GM19395 (cell line): ENCODE data around the gene UBE2J2.

Experiments used
- ATAC-seq: cut with Tn5 transposase; IDR thresholded peaks from one replicate; pipeline ENCODE4 v1.9.1; 2021; ENCODE audit warnings: mild to moderate bottlenecking, moderate library complexity; ENCODE audit not compliant: unreplicated experiment

Gene UBE2J2

DNA sequence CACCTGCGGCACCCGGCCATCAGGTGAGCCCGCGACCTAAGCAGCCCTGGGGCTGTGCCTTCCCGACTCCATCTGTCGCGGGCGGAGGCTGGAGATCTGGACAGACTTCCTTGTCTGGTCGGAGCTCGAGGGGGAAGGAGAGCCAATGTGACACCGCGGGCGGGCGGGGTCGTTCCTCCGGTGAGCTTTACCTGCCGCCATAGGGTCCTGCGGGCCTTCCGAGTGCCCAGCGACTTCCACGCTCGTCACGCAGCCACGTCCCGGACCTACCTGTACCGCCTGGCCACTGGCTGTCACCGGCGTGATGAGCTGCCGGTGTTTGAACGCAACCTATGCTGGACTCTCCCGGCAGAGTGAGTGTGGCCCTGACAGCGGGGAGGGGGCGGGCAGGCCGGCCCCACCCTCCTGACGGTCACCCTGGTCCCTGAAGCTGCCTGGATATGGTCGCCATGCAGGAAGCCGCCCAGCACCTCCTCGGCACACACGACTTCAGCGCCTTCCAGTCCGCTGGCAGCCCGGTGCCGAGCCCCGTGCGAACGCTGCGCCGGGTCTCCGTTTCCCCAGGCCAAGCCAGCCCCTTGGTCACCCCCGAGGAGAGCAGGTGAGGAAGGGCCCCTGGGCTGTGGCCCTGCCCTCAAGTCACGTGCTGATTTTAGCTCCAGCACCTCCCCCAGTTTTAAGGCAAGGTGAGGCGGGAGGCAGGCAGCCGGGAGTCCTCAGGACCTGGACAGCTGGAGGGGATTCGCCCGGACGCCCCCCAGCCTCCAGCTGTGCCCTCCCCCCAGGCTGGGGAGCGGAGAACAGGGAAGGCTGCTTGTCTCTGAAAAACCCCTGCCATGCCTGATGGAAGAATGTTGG is 35.8 kb upstream of the UBE2J2 start:
- ATAC-seq: no peak

DNA sequence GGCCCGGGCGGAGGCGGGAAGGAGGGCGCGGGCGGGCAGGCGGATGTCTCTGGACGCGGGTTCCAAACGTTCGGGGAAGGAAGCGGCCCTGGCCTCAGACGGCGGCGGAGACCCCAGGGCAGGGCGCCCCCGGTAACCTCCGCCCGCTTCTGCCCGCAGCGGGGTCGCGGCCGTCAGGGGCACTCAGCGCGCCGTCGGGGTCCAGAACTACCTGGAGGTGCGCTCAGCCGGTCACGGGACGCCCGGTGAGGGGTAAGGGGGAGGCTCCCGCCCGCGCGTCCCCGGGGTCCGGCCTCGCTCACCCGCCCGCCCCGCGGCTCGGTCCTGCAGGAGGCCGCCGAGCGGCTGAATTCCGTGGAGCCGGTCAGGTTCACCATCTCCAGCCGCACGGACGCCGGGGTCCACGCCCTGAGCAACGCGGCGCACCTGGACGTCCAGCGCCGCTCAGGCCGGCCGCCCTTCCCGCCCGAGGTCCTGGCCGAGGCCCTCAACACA is 35.1 kb upstream of the UBE2J2 start:
- ATAC-seq: peak; percentile 6

DNA sequence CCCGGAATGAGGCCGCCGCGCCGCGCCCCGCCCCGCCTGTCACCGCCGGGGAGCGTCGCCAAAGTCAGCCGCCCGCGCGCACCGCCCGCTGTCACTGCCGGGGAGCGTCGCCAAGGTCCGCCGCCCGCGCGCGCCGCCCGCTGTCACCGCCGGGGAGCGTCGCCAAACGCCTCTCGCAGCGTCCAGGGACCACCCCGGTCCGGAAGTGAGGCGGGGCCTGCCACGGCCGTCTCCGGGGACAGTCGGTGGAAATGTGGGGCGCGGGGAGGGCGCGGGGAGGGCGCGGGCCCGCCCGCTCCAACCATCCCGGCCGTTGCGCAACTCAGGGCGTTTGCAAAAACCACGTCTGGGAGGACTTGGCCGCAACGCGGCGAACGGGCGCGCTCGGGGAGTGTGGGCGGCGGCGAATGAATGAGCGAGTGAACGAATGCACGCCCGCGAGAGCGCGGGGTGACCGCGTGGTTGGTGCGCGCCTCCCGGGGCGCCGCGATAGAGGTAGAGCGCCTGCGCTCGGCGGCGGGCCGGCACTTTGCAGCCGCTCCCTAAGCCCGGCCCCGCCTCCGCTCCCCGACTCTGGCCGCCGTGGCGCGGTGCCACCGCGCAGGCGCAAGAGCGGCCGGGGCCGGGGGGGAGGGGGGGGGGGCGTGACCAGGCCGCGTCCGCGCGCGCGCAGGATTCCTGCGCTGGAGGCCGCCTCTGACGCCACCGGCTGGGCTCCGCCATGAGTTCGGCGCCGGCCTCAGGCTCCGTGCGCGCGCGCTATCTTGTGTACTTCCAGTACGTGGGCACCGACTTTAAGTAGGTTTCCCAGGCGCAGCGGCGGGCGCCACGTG is 34.5 kb upstream of the UBE2J2 start, which contains the start of the genes ACAP3 and PUSL1:
Gene ACAP3, minus strand, starts transcription at position 8 of the 833 bp plus-strand sequence. CDS start 115 bp downstream, outside the sequence.
Gene PUSL1, plus strand, starts transcription at position 675 of the 833 bp plus-strand sequence. Its CDS starts 47 bp downstream, at position 722.
- ATAC-seq: peak; percentile 55

GRCh38 chr1:1307261-1307922 is 33.7 kb upstream of the UBE2J2 start:
- peak; percentile 2 for ATAC-seq

- no peak for ATAC-seq
Observed at GRCh38 chr1:1306661-1307260, 33.1 kb upstream of the UBE2J2 start.

DNA sequence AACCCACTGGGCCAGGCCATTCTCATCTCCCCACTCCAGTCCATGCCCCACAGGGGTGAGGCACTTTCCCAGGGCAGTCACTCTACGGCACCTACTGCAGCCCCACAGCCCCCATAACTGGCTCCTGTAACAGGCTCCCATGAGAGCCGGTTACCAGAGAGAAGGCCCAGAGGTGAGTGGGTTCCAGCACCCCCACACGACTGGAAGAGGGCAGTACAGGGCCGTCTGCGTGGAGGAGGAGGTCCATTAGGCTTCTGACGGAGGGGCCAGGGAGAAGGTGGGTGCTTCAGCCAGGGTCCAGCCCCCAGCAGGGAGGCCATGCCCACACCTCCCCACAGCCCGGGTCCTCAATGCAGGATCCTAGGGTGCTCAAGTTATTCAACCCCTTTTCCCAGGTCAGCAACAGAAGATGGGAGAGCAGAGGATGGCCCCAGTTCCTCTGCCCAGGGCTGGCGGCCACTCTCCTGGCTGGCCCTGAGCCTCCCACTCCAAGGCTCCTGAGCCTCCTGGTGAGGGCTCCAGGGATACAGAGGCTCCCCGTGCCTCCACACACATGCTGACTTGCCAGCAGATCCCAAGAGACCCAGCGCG is 32.5 kb upstream of the UBE2J2 start:
- no peak for ATAC-seq

DNA sequence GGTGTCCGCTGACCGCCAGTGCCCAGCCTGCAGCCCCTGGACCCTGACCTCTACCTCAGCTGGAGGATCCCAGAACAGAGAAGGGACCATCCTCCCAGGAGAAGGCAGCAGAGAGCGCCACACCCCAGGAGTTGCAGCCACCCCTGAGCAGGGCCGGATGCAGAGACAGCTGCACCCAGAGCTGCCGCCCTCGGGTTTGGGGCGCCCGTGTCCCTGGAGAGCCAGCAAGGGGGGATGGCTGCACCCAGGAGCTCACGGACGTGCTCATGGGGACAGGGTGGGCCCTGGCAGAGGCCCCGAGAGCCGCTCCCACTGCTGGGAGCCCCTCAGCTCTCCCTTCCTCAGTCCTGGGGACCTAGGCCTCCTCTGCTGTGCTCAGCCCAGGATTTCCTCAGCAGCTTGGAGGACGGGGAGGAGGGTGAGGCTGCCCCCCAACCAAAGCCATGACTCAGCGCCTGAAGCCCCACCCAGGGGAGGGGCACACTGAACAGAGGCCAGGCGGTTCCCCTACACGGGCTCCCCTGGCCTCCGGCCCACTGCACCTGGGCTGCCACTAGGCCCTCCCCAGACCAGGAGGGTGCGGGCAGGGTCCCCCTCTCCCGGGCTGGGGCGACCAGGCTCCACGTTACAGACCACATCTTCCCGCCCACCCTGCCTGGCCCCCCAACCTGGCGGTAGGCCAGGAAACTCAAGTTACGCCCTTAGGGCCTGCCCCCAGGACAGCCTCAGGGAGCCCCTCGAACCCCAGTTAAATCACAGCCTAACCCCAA is 31.8 kb upstream of the UBE2J2 start:
- no peak for ATAC-seq

GRCh38 chr1:1304331-1305299 is 31.0 kb upstream of the UBE2J2 start:
- no peak for ATAC-seq

GRCh38 chr1:1303736-1304135 is 30.1 kb upstream of the UBE2J2 start:
- ATAC-seq: no peak

DNA sequence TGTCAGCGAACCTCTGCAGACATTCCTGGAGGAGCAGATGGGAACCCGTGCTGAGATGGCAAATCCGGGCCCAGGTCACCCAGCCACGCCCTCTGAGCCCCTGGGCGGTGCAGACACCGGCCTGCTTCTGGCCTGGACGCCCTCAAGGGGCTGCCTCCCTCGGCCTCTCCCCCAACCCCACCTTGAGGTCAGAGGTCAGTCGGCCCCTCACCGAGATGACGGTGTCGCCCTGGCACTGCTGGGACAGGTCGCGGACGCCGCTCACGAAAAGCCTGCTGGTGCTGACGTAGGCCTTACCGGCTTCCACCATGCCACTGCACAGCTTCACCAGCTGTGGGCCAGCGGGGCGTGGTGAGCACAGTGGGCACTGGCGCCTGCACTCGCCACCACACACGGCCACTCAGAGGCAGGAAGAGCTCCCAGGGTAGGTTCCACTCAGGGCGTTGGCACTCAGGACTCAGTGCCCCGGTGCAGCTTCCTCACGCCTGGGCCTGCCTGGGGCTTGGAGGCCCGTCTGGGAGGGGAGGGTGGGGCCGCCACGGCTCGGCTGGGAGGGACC is 29.4 kb upstream of the UBE2J2 start:
- no peak for ATAC-seq

DNA sequence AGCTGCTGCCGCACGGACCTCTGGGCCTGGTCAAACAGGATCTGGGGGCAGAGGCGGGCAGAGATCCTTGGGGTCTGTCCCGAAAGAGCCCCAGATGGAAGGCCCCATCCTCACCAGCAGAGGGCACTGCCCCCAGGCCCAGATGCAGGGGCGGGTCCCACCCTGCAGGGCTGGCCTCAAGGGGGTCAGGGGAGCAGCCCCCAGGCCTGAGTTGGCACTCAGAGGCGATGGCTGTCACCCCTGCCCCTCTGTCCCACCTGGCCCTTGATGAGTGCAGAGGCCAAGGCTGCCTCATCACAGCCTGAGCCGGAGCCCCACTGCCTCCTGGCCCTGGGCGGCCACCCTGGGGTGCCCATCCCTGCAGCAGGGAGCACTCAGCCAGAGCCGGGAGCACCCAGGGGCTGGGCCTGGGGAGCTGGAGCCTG is 28.4 kb upstream of the UBE2J2 start:
- ATAC-seq: no peak

GRCh38 chr1:1300352-1300739 is 26.7 kb upstream of the UBE2J2 start:
- ATAC-seq: no peak

DNA sequence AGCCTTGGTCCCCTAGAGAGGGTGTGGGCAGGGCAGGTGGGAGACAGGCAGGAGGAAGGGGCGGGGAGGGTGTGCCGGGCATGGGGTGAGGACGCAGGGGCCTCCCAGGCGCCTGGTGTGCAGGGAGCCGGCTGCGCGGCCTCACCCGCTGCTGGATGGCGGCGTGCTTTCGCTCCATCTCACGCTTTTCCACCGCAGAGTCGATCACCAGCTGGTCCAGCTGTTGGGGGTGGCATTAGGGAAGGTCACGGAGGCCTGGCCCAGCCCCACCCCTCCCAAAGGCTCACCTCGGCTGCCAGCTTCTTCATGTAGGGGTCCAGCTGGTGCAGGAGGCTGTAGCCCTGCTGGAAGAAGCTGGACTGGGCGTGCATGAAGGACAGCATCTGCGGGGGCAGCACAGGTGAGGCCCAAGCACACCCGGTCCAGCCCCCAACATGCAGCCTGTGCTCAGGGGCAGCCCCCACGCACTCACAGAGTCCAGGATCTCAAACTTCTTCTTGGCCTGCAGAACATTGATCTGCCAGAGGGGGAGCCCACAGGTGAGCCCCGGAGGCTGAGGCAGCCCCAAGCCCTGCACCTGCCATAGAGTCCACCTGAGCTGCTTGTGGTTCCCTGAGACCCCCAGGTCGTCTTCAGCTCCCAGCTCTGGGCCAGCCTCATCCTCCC is 26.2 kb upstream of the UBE2J2 start:
- ATAC-seq: no peak

- no peak for ATAC-seq
Observed at GRCh38 chr1:1298861-1299685, 25.4 kb upstream of the UBE2J2 start.

DNA sequence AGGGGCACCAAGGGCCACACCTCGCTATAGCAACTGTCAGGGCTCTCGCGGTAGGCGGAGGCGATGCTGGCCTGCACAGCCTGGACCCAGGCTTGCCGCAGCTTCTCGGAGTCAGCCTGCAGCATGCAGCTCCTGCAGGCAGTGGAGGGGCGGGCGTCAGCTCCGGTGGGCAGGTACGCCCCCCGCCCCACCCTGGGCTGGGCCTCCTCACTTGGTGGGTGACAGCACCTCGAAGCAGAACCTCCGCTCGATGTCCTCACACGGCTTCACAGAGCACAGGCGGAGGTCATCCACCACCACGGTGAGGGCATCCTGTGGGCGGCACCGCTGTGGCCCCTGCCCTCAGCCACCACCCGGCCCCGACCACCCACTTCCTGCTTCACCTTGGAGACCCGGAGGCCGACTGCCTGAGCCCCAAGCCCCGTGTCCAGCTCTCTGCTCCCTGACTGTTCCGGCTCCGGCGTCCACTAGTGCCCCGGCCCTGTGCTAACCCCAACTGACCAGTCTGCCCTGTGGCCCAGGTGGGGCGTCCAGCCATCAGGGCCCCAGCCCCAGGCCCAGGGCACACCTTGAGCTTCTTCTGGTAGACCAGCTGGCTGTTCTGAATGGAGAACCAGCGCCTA is 24.3 kb upstream of the UBE2J2 start:
- no peak for ATAC-seq
